ENCODE results near the gene SMIM33.

DNA sequence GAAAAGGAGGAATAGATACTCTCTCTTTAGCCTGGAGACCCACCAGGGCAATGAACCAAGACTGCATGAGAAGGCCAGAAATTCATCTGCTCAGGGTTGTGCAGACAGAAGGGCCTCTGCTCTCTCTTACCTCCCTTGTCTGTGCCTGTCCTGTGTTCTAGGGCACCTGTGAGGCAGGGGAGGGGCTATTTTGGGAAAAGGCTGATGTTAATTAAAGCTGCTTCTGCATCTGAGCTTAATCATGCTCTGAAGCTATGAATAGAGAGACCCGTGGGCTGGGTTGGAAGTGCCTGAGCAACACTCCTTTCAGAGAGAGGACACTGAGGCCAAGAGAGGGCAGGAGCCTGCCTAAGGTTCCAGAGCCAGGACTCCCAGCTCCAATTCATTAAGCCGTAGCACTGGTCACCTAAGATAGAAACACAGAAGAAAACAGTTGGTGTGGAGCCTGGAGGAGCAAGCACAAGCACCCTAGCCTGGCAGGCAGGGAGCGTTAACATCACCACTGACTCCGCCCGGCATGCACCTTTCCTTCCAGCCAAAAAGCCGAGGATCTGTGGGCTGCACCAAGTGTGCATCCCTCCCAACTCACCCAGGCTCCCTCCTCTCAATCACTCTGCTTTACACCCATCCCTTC, 43.2 kb downstream of the SMIM33 start:
- TF ChIP-seq POLR2A (IDR thresholded peaks at IDR 0.05) = no peak
- TF ChIP-seq, protein P1, sequence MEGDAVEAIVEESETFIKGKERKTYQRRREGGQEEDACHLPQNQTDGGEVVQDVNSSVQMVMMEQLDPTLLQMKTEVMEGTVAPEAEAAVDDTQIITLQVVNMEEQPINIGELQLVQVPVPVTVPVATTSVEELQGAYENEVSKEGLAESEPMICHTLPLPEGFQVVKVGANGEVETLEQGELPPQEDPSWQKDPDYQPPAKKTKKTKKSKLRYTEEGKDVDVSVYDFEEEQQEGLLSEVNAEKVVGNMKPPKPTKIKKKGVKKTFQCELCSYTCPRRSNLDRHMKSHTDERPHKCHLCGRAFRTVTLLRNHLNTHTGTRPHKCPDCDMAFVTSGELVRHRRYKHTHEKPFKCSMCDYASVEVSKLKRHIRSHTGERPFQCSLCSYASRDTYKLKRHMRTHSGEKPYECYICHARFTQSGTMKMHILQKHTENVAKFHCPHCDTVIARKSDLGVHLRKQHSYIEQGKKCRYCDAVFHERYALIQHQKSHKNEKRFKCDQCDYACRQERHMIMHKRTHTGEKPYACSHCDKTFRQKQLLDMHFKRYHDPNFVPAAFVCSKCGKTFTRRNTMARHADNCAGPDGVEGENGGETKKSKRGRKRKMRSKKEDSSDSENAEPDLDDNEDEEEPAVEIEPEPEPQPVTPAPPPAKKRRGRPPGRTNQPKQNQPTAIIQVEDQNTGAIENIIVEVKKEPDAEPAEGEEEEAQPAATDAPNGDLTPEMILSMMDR (IDR thresholded peaks at IDR 0.05) = no peak
- no peak for TF ChIP-seq POLR2AphosphoS5 (IDR thresholded peaks at IDR 0.05)

Data from upper lobe of left lung (tissue), 4 donors.